Liver (tissue), 9 donors: ENCODE results near the gene DYSF. TPM values are rescaled to one million over a fixed set of nuclear protein-coding genes. Genes with fewer than 3 reads are reported as not detected.

ENCODE experiments used
- DNase-seq: peaks from one replicate; pipeline ENCODE4 v3.0.0-alpha.2; 2017; ENCODE audit warnings: low spot score
- H3K27ac ChIP-seq, 2 donors: one replicate each; pipeline ENCODE4 v1.7.0; 2013; ENCODE audit warnings: inconsistent platforms in 2 of 2, low read length in 2 of 2, control low read depth in 1 of 2, low read depth in 1 of 2, mild to moderate bottlenecking in 1 of 2
- H3K27me3 ChIP-seq, 4 donors: one replicate each; pipeline versions ENCODE4 v1.6.1 to v1.7.0; 2013; ENCODE audit warnings: low read length in 3 of 4, inconsistent platforms in 1 of 4, mild to moderate bottlenecking in 1 of 4, moderate library complexity in 1 of 4; ENCODE audit not compliant: control insufficient read depth in 4 of 4, insufficient read depth in 4 of 4
- H3K36me3 ChIP-seq, 4 donors: one replicate each; pipeline versions ENCODE4 v1.6.1 to v1.7.0; 2013; ENCODE audit warnings: low read length in 3 of 4, mild to moderate bottlenecking in 3 of 4, low read depth in 1 of 4, moderate library complexity in 1 of 4; ENCODE audit not compliant: control insufficient read depth in 4 of 4, insufficient read depth in 3 of 4
- H3K4me1 ChIP-seq, 4 donors: one replicate each; pipeline versions ENCODE4 v1.6.1 to v1.7.0; 2013; ENCODE audit warnings: low read length in 3 of 4, mild to moderate bottlenecking in 3 of 4, moderate library complexity in 1 of 4; ENCODE audit not compliant: control insufficient read depth in 4 of 4, insufficient read depth in 4 of 4
- H3K4me3 ChIP-seq, 3 donors: one replicate each; pipeline versions ENCODE4 v1.6.1 to v1.7.0; 2013; ENCODE audit warnings: low read length in 3 of 3, control low read depth in 1 of 3, low read depth in 1 of 3, mild to moderate bottlenecking in 1 of 3
- H3K9ac ChIP-seq, 2 donors: one replicate each; pipeline ENCODE4 v1.7.0; 2013; ENCODE audit warnings: low read length in 2 of 2, mild to moderate bottlenecking in 2 of 2, moderate library complexity in 2 of 2, control low read depth in 1 of 2, low read depth in 1 of 2
- H3K9me3 ChIP-seq, 4 donors: one replicate each; pipeline versions ENCODE4 v1.6.1 to v1.7.0; 2013; ENCODE audit warnings: low read length in 3 of 4; ENCODE audit not compliant: control insufficient read depth in 4 of 4
- EGR1 ChIP-seq, 2 donors: IDR thresholded peaks; 2 replicates each; pipeline ENCODE4 v1.6.1; 2016 to 2018; ENCODE audit warnings: antibody characterized with exemption in 2 of 2, low read depth in 2 of 2
- FOXA1 ChIP-seq: IDR thresholded peaks from 2 replicates; pipeline ENCODE4 v1.6.1; 2016; ENCODE audit warnings: antibody characterized with exemption
- GABPA ChIP-seq, 2 donors: IDR thresholded peaks in 1 of 2; conservative IDR thresholded peaks in 1 of 2; 2 replicates each; pipeline ENCODE4 v1.6.1; 2016; ENCODE audit warnings: antibody characterized with exemption in 2 of 2, mild to moderate bottlenecking in 1 of 2, moderate library complexity in 1 of 2
- HNF4A ChIP-seq, 2 donors: conservative IDR thresholded peaks; 2 replicates each; pipeline ENCODE4 v1.6.1; 2016; ENCODE audit warnings: antibody characterized with exemption in 2 of 2, mild to moderate bottlenecking in 2 of 2
- HNF4G ChIP-seq: IDR thresholded peaks from 2 replicates; pipeline ENCODE4 v1.6.1; 2016; ENCODE audit warnings: antibody characterized with exemption
- JUND ChIP-seq, 2 donors: IDR thresholded peaks; 2 replicates each; pipeline ENCODE4 v1.6.1; 2016; ENCODE audit warnings: antibody characterized with exemption in 2 of 2
- RXRA ChIP-seq, 2 donors: IDR thresholded peaks; 2 replicates each; pipeline ENCODE4 v1.6.1; 2017 to 2018; ENCODE audit warnings: antibody characterized with exemption in 2 of 2, mild to moderate bottlenecking in 1 of 2
- SP1 ChIP-seq: IDR thresholded peaks from 2 replicates; pipeline ENCODE4 v1.6.1; 2018; ENCODE audit warnings: antibody characterized with exemption, mild to moderate bottlenecking
- TAF1 ChIP-seq: conservative IDR thresholded peaks from 2 replicates; pipeline ENCODE4 v1.6.1; 2016; ENCODE audit warnings: antibody characterized with exemption, mild to moderate bottlenecking
- YY1 ChIP-seq: IDR thresholded peaks from 2 replicates; pipeline ENCODE4 v1.6.1; 2016; ENCODE audit warnings: antibody characterized with exemption, mild to moderate bottlenecking
- WGBS: extraction: QIAGEN DNeasy Blood & Tissue Kit; methylation state at CpG from one replicate; pipeline ENCODE4 v1.1.7; 2013; 5-methylcytosine and 5-hydroxymethylcytosine counted together
- polyA plus RNA-seq, 2 donors: library from polyadenylated mRNA; stranded (reverse) in 1 of 2; unstranded in 1 of 2; fragments of 200-250 nt in 1 of 2; fragments of >200 nt in 1 of 2; fragmentation: Nextera tagmentation in 1 of 2; extraction: Ambion mirVana in 1 of 2; gene quantifications; one replicate each; pipeline versions ENCODE4 v1.2.1 to v1.2.3, GENCODE V29; 2013 to 2015
- total RNA-seq, 2 donors: library from RNA; depleted of rRNA; stranded (reverse); fragments of >200 nt; gene quantifications; one replicate each; pipeline ENCODE4 v1.2.3, GENCODE V29; 2014
- TF ChIP-seq, protein P1 (sequence below): IDR thresholded peaks from 2 replicates; pipeline ENCODE4 v1.6.1; 2016; ENCODE audit warnings: antibody characterized with exemption, mild to moderate bottlenecking
- TF ChIP-seq, protein P2 (sequence below): IDR thresholded peaks from 2 replicates; pipeline ENCODE4 v1.6.1; 2016; ENCODE audit warnings: antibody characterized with exemption
- TF ChIP-seq, protein P3 (sequence below): IDR thresholded peaks from 2 replicates; pipeline ENCODE4 v1.6.1; 2016; ENCODE audit warnings: antibody characterized with exemption
- TF ChIP-seq, protein P4 (sequence below): fragments of 150-350 bp; IDR thresholded peaks from 2 replicates; pipeline ENCODE4 v1.5.1; 2017; ENCODE audit warnings: improper control_type of control experiment, low read depth, low read length; ENCODE audit not compliant: missing input control
- donor health status: healthy.
- donor health status: healthy.
- donor health status: healthy.
- donor health status: healthy.
- donor health status: healthy.

DYSF gene
- total and polyA plus RNA-seq, 4 donors: 8.5 to 20.8 (median 13.6) TPM

DNA sequence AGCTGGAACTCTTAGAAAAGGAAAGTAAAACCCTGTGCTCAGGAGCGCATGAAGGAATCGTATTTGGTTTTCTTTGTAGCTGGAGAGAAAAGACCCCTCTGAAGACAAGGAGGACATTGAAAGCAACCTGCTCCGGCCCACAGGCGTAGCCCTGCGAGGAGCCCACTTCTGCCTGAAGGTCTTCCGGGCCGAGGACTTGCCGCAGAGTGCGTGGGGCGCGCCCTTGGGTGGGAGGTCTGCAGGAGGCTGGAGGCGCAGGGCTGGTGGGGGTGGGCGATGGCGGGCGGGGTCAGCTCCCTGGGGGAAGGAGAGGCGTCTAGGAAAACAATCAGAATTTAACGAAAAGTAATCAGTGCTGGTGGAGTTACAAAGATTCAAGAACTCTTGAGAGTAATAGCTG lies 72.8 kb downstream of the DYSF start:
- no peak for DNase-seq
- TF ChIP-seq HNF4G: no peak
- TF ChIP-seq SP1: no peak
- TF ChIP-seq HNF4A (conservative IDR thresholded peaks at IDR 0.05): no peak
- no peak for TF ChIP-seq TAF1
- TF ChIP-seq, protein P1, sequence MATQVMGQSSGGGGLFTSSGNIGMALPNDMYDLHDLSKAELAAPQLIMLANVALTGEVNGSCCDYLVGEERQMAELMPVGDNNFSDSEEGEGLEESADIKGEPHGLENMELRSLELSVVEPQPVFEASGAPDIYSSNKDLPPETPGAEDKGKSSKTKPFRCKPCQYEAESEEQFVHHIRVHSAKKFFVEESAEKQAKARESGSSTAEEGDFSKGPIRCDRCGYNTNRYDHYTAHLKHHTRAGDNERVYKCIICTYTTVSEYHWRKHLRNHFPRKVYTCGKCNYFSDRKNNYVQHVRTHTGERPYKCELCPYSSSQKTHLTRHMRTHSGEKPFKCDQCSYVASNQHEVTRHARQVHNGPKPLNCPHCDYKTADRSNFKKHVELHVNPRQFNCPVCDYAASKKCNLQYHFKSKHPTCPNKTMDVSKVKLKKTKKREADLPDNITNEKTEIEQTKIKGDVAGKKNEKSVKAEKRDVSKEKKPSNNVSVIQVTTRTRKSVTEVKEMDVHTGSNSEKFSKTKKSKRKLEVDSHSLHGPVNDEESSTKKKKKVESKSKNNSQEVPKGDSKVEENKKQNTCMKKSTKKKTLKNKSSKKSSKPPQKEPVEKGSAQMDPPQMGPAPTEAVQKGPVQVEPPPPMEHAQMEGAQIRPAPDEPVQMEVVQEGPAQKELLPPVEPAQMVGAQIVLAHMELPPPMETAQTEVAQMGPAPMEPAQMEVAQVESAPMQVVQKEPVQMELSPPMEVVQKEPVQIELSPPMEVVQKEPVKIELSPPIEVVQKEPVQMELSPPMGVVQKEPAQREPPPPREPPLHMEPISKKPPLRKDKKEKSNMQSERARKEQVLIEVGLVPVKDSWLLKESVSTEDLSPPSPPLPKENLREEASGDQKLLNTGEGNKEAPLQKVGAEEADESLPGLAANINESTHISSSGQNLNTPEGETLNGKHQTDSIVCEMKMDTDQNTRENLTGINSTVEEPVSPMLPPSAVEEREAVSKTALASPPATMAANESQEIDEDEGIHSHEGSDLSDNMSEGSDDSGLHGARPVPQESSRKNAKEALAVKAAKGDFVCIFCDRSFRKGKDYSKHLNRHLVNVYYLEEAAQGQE: no peak
- no peak for TF ChIP-seq YY1
- no peak for TF ChIP-seq JUND (IDR thresholded peaks at IDR 0.05)
- no peak for TF ChIP-seq FOXA1
- TF ChIP-seq, protein P2, sequence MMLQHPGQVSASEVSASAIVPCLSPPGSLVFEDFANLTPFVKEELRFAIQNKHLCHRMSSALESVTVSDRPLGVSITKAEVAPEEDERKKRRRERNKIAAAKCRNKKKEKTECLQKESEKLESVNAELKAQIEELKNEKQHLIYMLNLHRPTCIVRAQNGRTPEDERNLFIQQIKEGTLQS: no peak
- TF ChIP-seq, protein P3, sequence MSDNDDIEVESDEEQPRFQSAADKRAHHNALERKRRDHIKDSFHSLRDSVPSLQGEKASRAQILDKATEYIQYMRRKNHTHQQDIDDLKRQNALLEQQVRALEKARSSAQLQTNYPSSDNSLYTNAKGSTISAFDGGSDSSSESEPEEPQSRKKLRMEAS: no peak
- no peak for TF ChIP-seq EGR1 (IDR thresholded peaks at IDR 0.05; ENCODE audit: low read depth in 2 of 2)
- TF ChIP-seq RXRA (IDR thresholded peaks at IDR 0.05): no peak
- peaks cover 0 to 18% (median 7%) of the 10 kb centered on the region in 4 donors for H3K36me3 ChIP-seq

DNA sequence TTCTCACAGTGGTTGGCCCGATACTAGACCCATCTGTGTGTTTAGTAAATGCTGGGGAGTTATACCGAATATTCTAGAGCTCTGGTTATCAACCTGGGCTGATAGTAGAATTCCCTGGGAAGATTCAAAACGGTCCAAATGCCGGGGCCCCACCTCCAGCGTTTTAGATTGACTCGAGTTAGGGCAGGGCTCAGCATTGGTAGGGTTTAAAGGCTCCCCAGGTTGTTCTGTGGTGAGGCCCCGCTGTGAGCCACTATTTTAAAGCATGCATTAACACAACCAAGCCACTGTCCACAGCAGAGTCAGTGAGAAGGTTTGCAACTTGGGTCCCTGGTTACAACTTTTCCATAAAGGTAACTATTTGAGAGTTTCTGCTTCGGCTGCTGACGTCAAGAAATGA lies 73.6 kb downstream of the DYSF start:
- DNase-seq: no peak
- Histone ChIP-seq H3K9ac (no peak overlapping the region), H3K9me3 (no peaks in the 10 kb centered on the region), H3K4me3 (no peak overlapping the region), H3K27me3 (no peaks in the 10 kb centered on the region), H3K4me1 (peaks cover 0 to 8% (median 0%) of the 10 kb centered on the region in 4 donors), H3K27ac (no peak overlapping the region), H3K36me3 (peaks cover 0 to 18% (median 4%) of the 10 kb centered on the region in 4 donors)
- WGBS: 85% methylated on average over 9 of the region's 9 CpGs
- TF ChIP-seq EGR1 (IDR thresholded peaks at IDR 0.05; ENCODE audit: low read depth in 2 of 2): no peak
- TF ChIP-seq YY1: no peak

More for the DNA sequence above, 72.8 kb downstream of the DYSF start:
- Histone ChIP-seq H3K4me1 (peaks cover 0 to under 1% (median 0%) of the 10 kb centered on the region in 4 donors), H3K27ac (no peak overlapping the region), H3K27me3 (no peaks in the 10 kb centered on the region), H3K9me3 (no peaks in the 10 kb centered on the region), H3K9ac (no peak overlapping the region), H3K4me3 (no peak overlapping the region)
- 96% methylated on average over 17 of the region's 17 CpGs for WGBS

DNA sequence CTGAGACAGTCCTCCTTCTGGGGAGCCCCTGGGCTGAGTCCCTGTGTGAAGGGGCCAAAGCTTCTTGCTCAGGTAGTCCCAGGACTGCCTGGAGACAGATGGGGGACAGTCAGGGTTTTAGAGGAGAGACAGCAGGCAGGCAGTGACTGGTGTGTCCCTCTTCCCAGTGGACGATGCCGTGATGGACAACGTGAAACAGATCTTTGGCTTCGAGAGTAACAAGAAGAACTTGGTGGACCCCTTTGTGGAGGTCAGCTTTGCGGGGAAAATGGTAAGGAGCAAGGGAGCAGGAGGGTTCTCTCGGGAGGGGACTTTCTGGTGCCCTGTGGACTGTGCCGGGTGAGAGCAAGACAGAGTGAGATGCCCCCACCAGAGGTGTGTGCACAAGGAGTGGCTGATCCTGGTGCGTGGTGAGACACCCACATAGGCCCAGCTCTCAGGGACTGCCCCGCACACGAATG lies 74.8 kb downstream of the DYSF start:
- Histone ChIP-seq H3K4me1 (peaks cover 0 to 8% (median 0%) of the 10 kb centered on the region in 4 donors), H3K27ac (no peak overlapping the region), H3K27me3 (no peaks in the 10 kb centered on the region), H3K9me3 (no peaks in the 10 kb centered on the region), H3K9ac (no peak overlapping the region), H3K4me3 (no peak overlapping the region), H3K36me3 (peaks cover 0 to 10% (median 4%) of the 10 kb centered on the region in 4 donors)
- DNase-seq: no peak
- WGBS: 93% methylated on average over 10 of the region's 10 CpGs
- TF ChIP-seq EGR1 (IDR thresholded peaks at IDR 0.05; ENCODE audit: low read depth in 2 of 2) (no peak), TAF1 (no peak), HNF4A (conservative IDR thresholded peaks at IDR 0.05) (no peak), YY1 (no peak), GABPA (IDR thresholded peaks at IDR 0.05 in 1 of 2, conservative IDR thresholded peaks at IDR 0.05 in 1 of 2) (no peak), HNF4G (no peak)
- TF ChIP-seq, protein P1: no peak
- TF ChIP-seq, protein P2: no peak
- TF ChIP-seq, protein P3: no peak
- TF ChIP-seq, protein P4, sequence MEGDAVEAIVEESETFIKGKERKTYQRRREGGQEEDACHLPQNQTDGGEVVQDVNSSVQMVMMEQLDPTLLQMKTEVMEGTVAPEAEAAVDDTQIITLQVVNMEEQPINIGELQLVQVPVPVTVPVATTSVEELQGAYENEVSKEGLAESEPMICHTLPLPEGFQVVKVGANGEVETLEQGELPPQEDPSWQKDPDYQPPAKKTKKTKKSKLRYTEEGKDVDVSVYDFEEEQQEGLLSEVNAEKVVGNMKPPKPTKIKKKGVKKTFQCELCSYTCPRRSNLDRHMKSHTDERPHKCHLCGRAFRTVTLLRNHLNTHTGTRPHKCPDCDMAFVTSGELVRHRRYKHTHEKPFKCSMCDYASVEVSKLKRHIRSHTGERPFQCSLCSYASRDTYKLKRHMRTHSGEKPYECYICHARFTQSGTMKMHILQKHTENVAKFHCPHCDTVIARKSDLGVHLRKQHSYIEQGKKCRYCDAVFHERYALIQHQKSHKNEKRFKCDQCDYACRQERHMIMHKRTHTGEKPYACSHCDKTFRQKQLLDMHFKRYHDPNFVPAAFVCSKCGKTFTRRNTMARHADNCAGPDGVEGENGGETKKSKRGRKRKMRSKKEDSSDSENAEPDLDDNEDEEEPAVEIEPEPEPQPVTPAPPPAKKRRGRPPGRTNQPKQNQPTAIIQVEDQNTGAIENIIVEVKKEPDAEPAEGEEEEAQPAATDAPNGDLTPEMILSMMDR: no peak
